CD4-positive, alpha-beta T cell treated with Interleukin-10 for 1 hour (primary cell): Measurements from ENCODE around the gene ELAVL3.
"Not testable (repeated sequence)": the region's sequence is repeated elsewhere in the genome, so short reads cannot be mapped to it uniquely, and the experiment has no call there.

ENCODE experiments used
- DNase-seq: peaks from one replicate; pipeline ENCODE4 v3.0.0-alpha.2; 2020

The ELAVL3 gene

DNA sequence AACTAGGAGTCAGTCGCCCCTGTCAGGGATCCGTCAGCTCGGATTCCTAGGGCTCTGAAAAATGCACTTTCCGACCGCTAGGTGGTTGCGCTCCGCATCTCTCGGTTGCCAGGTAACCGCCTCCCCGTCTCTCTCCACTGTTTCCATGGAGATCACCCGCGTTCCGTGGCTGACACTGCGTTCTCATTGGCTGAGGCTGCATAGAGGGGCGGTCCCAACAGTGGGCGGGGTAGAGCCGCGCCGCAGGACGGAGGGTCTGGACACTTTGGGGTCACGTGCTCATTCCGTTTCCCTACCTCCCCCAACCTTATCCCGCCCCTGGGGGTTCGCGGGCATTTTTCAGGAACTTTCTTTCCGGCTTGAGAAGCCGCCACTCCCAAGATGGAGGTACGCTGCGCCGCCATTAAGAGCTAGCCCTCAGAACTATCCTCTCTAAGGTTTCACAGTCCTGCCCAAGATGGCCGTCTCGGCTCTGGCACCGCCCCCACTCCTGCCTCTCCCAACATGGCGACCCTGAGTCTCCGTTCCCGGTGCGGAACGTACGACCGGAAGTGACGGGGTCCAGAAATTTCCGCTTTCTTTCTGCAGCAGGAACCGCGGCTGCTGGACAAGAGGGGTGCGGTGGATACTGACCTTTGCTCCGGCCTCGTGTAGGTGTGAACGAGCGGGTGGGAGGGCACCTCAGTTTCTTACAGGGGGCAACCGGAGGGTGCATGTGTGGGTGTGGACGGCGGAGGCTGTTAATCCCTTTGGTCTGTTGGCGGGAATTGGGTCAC, 45.6 kb downstream of the ELAVL3 start, which contains the start of the genes ODAD3 and PRKCSH:
TSS of gene ODAD3 (minus strand) at position 65 of the 776 bp plus-strand sequence. CDS start 105 bp downstream, outside the sequence.
TSS of gene PRKCSH (plus strand) at position 579 of the 776 bp plus-strand sequence. CDS start 483 bp downstream, outside the sequence.
- peak; percentile 99 for DNase-seq

DNA sequence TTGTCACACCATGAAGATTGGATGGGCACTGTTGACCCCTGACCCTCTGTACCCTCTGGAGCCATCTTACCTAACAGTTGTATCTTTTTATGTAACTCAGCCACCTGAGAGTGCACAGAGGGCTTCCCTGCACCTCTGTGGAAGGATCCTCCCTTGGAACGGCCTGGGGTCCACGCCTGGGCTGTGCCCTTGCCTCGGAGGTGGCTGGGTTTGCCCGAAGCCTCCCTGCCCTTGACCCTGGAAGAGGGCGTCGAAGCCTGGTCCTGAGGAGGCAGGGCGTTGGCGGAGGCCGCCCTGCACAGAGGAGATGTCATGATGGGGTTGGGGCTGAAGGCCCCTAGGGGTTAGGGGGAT, 46.2 kb downstream of the ELAVL3 start:
- no peak for DNase-seq

DNA sequence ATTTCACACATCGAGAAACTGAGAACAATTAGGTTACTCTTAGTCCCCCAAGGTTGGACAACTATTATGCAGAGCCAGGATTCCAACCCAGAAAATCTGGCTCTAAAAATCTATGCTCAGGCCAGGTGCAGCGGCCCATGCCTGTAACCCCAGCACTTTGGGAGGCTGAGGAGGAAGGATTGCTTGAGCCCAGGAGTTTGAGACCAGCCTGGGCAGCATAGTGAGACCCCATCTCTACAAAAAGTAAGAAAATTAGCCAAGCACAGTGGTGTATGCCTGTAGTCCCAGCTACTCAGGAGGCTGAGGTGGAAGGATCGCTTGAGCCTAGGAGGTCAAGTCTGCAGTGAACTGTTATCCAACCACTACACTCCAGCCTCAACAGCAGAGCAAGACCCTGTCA, 47.3 kb downstream of the ELAVL3 start:
- DNase-seq = not testable (repeated sequence)

DNA sequence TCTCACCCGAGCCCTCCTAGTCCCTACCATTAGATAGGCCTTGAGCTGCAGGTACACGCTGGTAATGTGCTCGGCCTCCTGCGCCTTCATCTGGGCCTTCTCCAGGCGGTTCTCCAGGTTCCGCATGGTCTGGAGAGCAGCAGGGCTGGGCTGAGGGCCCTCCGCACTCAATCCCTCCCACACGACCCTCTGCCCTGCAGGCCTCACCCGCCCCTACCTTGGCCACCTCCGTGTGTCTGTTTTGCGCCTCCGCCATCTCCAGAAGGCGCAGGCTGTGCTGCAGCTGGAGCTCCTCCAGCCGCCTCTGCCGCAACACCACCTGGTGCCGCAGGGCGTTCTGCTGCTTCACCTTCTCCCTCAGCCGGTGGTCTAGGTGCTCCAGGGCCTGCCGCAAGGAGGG, 54.2 kb downstream of the ELAVL3 start:
- DNase-seq = no peak

GRCh38 chr19:11425719-11426457, 55.0 kb downstream of the ELAVL3 start:
- no peak for DNase-seq

DNA sequence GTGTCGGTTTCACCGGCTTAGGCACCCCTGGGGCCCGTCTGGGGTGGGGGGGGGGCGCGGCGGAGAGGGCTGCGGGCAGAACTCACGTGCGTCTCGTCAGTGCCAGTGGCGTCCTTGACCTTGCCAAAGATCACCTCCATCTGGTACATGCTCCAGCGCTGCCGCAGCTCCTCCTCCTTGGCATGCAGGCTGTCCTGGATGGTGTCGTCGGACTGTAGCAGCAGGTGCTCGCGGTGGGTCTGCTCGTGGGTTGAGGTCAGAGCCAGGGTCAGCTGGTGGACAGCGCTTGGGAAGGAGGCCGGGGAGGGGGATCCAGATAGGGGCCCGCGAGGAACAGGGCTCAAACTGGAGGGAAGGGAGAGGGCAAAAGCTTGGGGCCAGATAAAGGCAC, 57.1 kb downstream of the ELAVL3 start:
- DNase-seq = no peak

DNA sequence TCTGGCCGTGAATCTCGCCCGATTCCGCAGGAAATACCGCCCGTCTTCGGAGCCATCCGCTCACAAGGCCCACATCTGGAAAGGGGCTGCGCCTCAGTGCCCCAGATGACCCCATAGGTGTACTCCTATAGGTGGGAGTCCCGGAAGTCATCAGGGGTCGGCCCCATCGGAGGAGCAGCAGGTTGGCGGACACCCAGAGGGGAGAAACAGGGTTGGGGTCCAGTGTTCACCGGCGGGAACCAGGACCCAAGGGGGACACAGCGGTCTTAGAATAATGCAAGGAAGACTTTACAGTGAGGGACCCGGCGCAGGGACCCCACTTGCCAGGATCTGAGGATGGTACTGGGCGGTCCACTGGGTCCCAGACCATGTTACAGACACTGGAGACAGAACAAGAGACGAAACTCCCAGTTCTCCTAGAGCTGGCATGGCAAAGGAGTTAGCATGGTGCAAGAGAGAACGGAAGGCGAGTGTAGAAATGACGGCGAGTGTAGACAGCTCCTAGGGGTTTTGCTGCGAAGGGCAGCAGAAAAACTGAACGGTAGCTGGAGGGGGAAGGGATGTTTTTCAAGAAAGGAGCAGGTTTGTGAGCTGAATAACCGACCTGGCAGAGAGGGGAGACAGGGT, 57.6 kb downstream of the ELAVL3 start:
- no peak for DNase-seq

DNA sequence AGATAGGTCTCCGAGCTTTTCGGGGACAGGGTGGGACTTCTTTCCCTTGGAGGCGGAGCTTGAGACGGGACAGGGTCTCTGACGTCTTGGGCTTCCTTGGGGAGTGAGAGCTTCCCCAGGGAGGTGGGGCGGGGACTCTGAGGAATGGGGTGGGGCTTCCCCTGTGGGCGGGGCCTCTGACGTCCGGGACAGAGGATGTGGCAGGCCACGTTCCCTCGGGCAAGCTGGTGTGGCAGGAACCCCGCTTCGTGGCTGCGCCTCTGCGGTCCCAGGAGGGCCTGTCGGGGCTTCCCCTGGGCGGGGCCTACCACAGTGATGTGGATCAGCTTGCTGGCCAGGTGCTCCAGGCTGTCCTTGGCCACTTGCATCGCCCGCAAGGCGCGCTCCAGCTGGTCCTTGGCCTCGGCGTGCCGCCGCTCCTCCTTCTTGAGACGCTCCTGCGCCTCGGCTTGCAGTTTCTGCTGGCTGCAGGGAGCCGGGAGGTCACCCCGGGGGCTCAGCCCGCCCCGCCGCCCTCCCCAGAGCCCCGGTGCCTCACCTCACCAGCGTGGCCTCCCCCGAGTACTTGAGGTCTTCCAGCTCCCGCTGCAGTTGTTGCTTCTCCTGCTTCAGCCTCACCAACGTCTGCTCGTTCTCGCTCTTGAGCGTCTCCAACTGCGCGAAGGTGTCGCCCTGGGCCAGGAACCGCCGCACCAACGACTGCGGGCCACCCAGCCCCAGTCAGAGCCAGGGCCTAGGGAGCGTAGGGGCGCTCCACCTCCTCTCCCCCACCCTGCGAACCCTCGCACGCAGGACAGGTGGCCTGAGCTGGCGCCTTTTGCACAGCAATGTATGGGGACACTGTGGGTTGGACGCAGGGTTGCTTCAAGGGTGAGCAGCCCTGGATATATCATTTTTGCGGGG, 58.4 kb downstream of the ELAVL3 start:
- peak; percentile 82 for DNase-seq

GRCh38 chr19:11421371-11422098, 59.3 kb downstream of the ELAVL3 start:
- peak; percentile 46 for DNase-seq

- DNase-seq = no peak
Measured at GRCh38 chr19:11420429-11421370, 60.1 kb downstream of the ELAVL3 start.

DNA sequence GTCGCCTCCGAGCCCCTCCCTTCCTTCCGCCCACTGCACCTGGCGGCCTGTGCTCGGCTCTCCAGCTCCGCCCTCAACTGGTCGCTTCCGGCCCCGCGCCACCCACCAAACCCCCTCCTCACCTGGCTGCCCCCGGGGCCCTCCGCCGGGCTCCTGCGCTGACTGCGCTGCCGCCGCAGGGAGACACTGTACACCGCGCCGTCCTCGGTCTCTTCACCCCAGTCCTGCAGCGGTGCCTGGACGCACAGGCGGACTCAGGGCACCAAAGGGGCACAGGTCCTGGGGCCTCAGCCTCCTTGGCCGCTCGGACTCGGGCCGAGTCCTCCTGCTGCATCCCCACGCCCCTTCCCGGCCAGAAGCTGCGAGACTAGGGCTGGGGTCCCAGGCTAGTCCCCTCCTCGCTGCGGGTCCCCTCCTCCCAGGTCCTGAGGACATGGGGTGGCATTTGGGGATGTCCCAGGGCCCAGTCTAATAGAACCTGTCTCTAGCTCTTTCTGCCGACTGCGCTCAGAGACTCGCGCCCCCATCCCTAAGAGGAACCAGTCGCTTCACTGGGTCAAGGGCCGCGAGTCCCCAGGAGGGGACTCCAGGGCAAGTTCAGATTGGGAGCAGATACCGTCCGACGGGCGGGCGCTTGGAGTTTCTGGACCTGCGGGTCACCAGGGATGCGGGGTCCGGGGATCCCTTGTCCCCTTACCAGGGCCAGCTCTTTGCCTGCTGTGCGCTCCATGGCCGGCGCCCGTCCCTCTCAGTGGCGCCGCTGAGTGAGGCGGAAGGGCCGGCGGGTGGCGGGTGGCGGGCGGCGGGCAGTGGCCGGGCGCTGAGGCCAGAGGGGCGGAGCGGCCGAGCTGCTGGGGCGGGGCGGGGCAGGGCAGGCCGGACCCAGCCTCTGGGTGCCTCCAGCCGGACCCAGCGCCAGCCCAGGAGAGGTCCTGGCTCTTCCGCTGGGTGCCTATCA, 62.0 kb downstream of the ELAVL3 start, which contains the start of gene RGL3:
TSS of gene RGL3 (minus strand) at position 766 of the 958 bp plus-strand sequence. CDS start at position 730, 36 bp downstream.
- no peak for DNase-seq

DNA sequence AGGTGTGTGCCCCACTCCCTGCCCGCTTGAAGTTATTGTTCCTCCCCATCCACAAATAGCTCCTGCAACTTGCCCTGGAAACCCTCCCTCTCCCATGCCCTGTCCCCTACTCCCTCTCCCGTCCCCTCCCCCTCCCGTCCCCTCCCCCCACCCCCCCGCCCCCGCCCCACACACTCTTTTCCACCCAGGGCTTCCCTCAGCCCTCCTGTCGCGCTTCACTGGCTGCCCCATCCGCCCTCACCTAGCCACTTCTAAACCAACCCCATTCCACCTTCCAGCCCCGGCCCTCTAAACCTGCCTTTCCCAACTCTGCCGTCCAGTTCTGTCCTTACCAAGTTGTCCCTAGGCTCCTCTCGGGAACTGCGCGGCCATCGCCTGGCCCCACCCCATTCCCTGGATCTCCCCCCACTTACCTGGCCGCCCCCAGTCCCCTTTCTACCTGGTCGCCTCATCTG, 62.7 kb downstream of the ELAVL3 start:
- DNase-seq = no peak

DNA sequence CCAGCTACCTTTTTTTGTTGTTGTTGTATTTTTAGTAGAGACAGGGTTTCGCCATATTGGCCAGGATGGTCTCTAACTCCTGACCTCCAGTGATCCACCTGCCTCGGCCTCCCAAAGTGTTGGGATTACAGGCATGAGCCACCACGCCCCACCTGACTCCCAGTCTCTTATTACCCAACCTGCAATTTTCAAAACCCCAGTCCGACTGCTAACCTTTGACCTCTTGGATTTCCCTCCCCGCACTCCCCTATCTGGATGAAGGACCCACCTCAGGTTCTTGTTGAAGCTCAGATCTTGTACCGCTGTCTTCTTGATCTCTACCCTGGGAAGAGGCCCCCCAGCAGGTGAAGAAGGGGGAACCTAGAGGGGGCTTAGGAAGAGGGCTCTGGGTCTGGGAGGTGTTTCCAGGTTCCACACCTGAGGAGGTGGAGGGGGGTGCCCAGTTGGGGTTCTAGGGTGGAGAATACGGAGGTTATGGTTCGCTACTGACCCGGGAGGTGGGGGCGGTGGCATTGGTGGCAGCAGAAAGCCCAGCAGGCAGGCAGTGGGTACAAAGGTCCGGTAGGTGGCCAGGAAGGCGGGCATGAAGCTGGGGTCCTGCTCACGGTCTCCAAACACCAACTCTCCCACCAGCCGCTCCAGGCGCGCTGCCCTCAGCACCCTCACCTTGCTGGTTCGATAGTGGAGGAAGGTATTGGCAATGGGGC, 64.3 kb downstream of the ELAVL3 start:
- no peak for DNase-seq

GRCh38 chr19:11414544-11414943, 66.3 kb downstream of the ELAVL3 start:
- DNase-seq = no peak

- DNase-seq = no peak
Measured at GRCh38 chr19:11410682-11411081, 70.2 kb downstream of the ELAVL3 start.

- DNase-seq = no peak
Measured at GRCh38 chr19:11408591-11408990, 72.3 kb downstream of the ELAVL3 start.

GRCh38 chr19:11406703-11407236, 74.1 kb downstream of the ELAVL3 start:
- DNase-seq = not testable (repeated sequence)
